Brain microvascular endothelial cell (primary cell): Measurements from ENCODE around the gene CAMK1D.
A peak's percentile ranks its signal among the peaks of the same experiment; 100 is the strongest.

Source experiments
- DNase-seq: peaks from one replicate; pipeline ENCODE4 v3.0.0-alpha.2; 2020
- H3K27ac ChIP-seq: fragments of 250-450 bp; sonication (Bioruptor Pico); 2 replicates; pipeline ENCODE4 v1.5.1; 2020; ENCODE audit warnings: mild to moderate bottlenecking, moderate library complexity
- H3K27me3 ChIP-seq: fragments of 250-450 bp; sonication (Bioruptor Pico); replicated peaks from 2 replicates; pipeline ENCODE4 v1.5.1; 2020; ENCODE audit warnings: mild to moderate bottlenecking
- H3K36me3 ChIP-seq: fragments of 250-450 bp; sonication (Bioruptor Pico); replicated peaks from 2 replicates; pipeline ENCODE4 v1.5.1; 2020; ENCODE audit warnings: mild to moderate bottlenecking
- H3K4me3 ChIP-seq: 2 replicates; pipeline ENCODE4 v1.5.1; 2011; ENCODE audit warnings: low read depth, mild to moderate bottlenecking, control low read depth, low read length, moderate library complexity
- in situ Hi-C: cut with HindIII; loops from 2 replicates; pipeline ENCODE4 v1.10.0; 2017; ENCODE audit warnings: low sequenced_read_pairs, low pct_ligation_motif_present
- TF ChIP-seq, protein P1 (sequence below): IDR thresholded peaks from 2 replicates; pipeline ENCODE4 v1.5.1; 2011; ENCODE audit warnings: low read depth, mild to moderate bottlenecking, moderate library complexity, low read length, control low read depth, inconsistent platforms; ENCODE audit errors: missing control alignments

The CAMK1D gene

DNA sequence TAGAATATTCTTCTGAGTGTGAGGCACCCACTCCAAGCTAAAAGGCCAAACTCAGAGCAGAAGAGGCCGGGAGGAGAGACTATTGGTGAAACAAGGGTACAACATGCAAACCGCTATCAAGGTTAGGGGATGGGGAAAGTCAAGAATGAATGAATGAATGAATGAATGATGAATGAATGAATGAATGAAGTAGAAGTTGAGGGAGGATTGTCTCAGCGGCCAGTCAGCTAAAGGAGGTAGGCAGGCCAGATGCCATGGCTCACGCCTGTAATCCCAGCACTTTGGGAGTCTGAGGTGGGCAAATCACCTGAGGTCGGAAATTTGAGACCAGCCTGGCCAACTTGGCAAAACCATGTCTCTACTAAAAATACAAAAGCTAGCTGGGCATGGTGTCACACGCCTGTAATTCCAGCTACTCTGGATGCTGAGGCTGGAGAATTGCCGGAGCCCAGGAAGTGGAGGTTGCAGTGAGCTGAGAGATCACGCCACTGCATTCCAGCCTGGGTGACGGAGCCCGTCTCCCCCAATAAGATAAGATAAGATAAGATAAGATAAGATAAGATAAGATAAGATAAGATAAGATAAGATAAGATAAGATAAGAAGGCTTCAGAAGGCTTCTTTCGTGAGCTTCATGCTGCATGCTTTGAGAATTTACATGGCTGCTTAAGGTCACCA, 401.3 kb downstream of the CAMK1D start:
- H3K27me3 ChIP-seq = no peaks in the 10 kb centered on the region
- peak; percentile 91 for DNase-seq
- in situ Hi-C loops = no loop called here
- H3K27ac ChIP-seq = peak overlapping the region; percentile 51
- TF ChIP-seq, protein P1, sequence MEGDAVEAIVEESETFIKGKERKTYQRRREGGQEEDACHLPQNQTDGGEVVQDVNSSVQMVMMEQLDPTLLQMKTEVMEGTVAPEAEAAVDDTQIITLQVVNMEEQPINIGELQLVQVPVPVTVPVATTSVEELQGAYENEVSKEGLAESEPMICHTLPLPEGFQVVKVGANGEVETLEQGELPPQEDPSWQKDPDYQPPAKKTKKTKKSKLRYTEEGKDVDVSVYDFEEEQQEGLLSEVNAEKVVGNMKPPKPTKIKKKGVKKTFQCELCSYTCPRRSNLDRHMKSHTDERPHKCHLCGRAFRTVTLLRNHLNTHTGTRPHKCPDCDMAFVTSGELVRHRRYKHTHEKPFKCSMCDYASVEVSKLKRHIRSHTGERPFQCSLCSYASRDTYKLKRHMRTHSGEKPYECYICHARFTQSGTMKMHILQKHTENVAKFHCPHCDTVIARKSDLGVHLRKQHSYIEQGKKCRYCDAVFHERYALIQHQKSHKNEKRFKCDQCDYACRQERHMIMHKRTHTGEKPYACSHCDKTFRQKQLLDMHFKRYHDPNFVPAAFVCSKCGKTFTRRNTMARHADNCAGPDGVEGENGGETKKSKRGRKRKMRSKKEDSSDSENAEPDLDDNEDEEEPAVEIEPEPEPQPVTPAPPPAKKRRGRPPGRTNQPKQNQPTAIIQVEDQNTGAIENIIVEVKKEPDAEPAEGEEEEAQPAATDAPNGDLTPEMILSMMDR = no peak
- no peaks in the 10 kb centered on the region for H3K36me3 ChIP-seq
- no peak overlapping the region for H3K4me3 ChIP-seq

- no peak for DNase-seq
- no peak overlapping the region for H3K4me3 ChIP-seq
- no peaks in the 10 kb centered on the region for H3K27me3 ChIP-seq
- TF ChIP-seq, protein P1 = no peak
- no peak overlapping the region for H3K27ac ChIP-seq
- in situ Hi-C loops = no loop called here
- H3K36me3 ChIP-seq = no peaks in the 10 kb centered on the region
These were observed 405.7 kb downstream of the CAMK1D start for GRCh38 chr10:12755075-12755474.

- TF ChIP-seq, protein P1 = no peak
- in situ Hi-C loops = no loop called here
- H3K4me3 ChIP-seq = no peak overlapping the region
- H3K36me3 ChIP-seq = no peaks in the 10 kb centered on the region
- no peak overlapping the region for H3K27ac ChIP-seq
- peak; percentile 46 for DNase-seq
- no peaks in the 10 kb centered on the region for H3K27me3 ChIP-seq
These were observed 408.0 kb downstream of the CAMK1D start for GRCh38 chr10:12757351-12757750.

DNA sequence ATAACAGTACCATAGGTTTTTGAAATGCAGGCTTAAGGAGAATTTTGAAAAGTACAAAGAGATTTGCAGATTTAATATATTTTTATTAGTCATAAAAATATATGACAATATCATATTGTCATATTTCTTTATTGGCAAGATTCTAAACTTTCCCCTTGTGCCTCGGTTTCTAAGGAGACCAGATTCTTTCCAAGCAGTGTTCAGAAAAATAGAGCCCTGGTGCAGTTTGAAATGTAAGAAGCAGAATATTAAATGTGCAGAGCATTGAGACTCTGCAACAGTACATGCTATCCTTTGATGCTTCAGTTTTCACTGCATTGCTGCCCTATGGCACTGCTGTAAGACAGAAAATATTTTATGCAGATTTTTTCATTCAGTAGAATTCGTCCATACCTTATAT, 408.9 kb downstream of the CAMK1D start:
- no peaks in the 10 kb centered on the region for H3K36me3 ChIP-seq
- in situ Hi-C loops = no loop called here
- no peaks in the 10 kb centered on the region for H3K27me3 ChIP-seq
- no peak for DNase-seq
- TF ChIP-seq, protein P1 = no peak
- H3K4me3 ChIP-seq = no peak overlapping the region
- H3K27ac ChIP-seq = no peak overlapping the region

GRCh38 chr10:12766223-12766622, 416.9 kb downstream of the CAMK1D start:
- no peaks in the 10 kb centered on the region for H3K36me3 ChIP-seq
- no peak overlapping the region for H3K27ac ChIP-seq
- H3K27me3 ChIP-seq = no peaks in the 10 kb centered on the region

More at GRCh38 chr10:12766223-12766622, 416.9 kb downstream of the CAMK1D start:
- TF ChIP-seq, protein P1 = no peak
- in situ Hi-C loops = no loop called here
- DNase-seq = no peak
- H3K4me3 ChIP-seq = no peak overlapping the region
